Motor neuron (in vitro differentiated cells): ENCODE results near the gene RABGGTA. TPM values are rescaled to one million over a fixed set of nuclear protein-coding genes. Genes with fewer than 3 reads are reported as not detected.
A peak's percentile ranks its signal among the peaks of the same experiment; 100 is the strongest.

Experiments used
- ATAC-seq, 8 experiments: fragments of 200-7000 bp; cut with Tn5 transposase; replicated peaks in 6 of 8; 2 replicates each; pipeline ENCODE4 v1.8.0; 2021; ENCODE audit warnings: mild to moderate bottlenecking in 8 of 8, moderate library complexity in 8 of 8
- H3K27ac ChIP-seq, 2 donors: fragments of 250-450 bp; sonication (Bioruptor Pico); 2 replicates each; pipeline ENCODE4 v1.9.0; 2021; ENCODE audit warnings: antibody characterized with exemption in 2 of 2, mild to moderate bottlenecking in 2 of 2, moderate library complexity in 1 of 2
- H3K4me1 ChIP-seq, 2 donors: fragments of 250-450 bp; sonication (Bioruptor Pico); replicated peaks in 1 of 2; 2 replicates each; pipeline ENCODE4 v1.6.1; 2021; ENCODE audit warnings: antibody characterized with exemption in 2 of 2, mild to moderate bottlenecking in 2 of 2, moderate library complexity in 1 of 2
- H3K4me3 ChIP-seq, 5 donors: fragments of 250-450 bp; sonication (Bioruptor Pico); 2 replicates each; pipeline ENCODE4 v1.9.0; 2021; ENCODE audit warnings: antibody characterized with exemption in 5 of 5, mild to moderate bottlenecking in 5 of 5, moderate library complexity in 4 of 5
- WGBS, 10 experiments: fragments of 450-650 bp; shearing (Covaris generic); methylation state at CpG; one replicate each; pipeline ENCODE4 v1.0.0; 2022; 5-methylcytosine and 5-hydroxymethylcytosine counted together
- in situ Hi-C, 9 experiments: fragments of 400-800 bp; cut with MboI; loops; one replicate each; pipeline ENCODE4 v1.15.0; 2021; ENCODE audit warnings: low sequenced_read_pairs in 9 of 9, low pct_unique_long_range_greater_than_20kb in 2 of 9; ENCODE audit not compliant: unreplicated experiment in 9 of 9
- total RNA-seq, 8 experiments: library from RNA; unstranded; fragments of 300-600 nt; gene quantifications; 2 replicates each; pipeline versions ENCODE4 v1.2.3 to v1.2.4, GENCODE V29; 2022

RABGGTA gene
- total RNA-seq, 8 experiments from 2014 or later, result 13.3 to 28.0 (median 19.6) TPM

- in situ Hi-C loops, result loop anchor here in 1 of 9 experiments (10.0 kb wide), 1 partner anchor 52 kb away; the partner anchor contains the start of gene TINF2
- no peak overlapping the region for H3K4me3 ChIP-seq
- no peak overlapping the region for H3K27ac ChIP-seq
- WGBS, 10 experiments, result 17 to 80% (median 58%) methylated on average over 1 to 12 of the region's 12 CpGs; no CpG with 5 or more reads in 2 of the 10 experiments
- peak; percentile 42 to 82 (median 74) for ATAC-seq
- peaks cover 6 to 10% of the 10 kb centered on the region in 2 donors for H3K4me1 ChIP-seq
These were observed 25.2 kb upstream of the RABGGTA start for GRCh38 chr14:24296341-24297157.

GRCh38 chr14:24293525-24293924 is 22.1 kb upstream of the RABGGTA start:
- in situ Hi-C loops, result loop anchor here in 1 of 9 experiments (10.0 kb wide), 1 partner anchor 49 kb away; the partner anchor contains the start of gene TINF2

DNA sequence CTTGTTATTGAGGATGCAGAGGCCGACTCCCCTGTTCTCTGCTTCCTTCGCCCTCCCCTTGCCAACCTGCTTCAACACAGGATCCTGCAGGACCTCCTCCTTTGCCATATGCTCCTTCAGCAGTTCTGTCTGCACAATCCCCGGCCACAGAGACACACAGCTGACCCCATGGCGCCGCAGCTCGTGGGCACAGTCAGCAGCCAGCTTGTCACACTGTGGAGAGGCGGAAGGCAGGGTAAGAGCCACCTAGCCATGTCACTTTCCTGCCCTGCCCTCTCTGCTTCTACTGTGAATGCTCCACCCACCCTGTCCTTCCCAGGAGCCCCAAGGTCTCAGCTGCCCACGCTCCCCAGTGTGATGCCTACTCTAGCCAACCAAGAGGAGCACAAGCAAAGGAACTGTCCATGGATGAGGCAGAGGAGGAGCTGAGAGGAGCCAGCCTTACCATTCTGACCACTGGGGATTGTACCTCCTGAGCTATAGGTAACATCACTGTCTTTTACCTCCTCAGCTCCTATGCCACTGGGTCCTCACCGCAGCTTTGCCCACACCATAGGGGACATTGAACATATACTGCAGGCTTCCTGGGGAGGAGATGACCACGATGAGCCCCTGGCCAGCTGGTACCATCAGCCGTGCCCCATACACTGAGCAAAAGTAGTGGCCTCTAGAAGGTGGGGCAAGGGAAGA is 20.9 kb upstream of the RABGGTA start:
- Histone ChIP-seq H3K4me1 (peaks cover 3 to 6% of the 10 kb centered on the region in 2 donors), H3K4me3 (no peak overlapping the region), H3K27ac (no peak overlapping the region)
- 40 to 100% (median 92%) methylated on average over 1 to 3 of the region's 11 CpGs; no CpG with 5 or more reads in 2 of the 10 experiments for WGBS, 10 experiments
- ATAC-seq, result no peak
- in situ Hi-C loops, result loop anchor here in 1 of 9 experiments (10.0 kb wide), 1 partner anchor 47 kb away; the partner anchor contains the start of gene TINF2

More at GRCh38 chr14:24293525-24293924, 22.1 kb upstream of the RABGGTA start:
- no peak for ATAC-seq
- WGBS, 10 experiments, result 87 to 100% (median 100%) methylated on average over 1 to 2 of the region's 2 CpGs; no CpG with 5 or more reads in 1 of the 10 experiments
- Histone ChIP-seq H3K4me1 (peaks cover 3 to 6% of the 10 kb centered on the region in 2 donors), H3K4me3 (no peak overlapping the region), H3K27ac (no peak overlapping the region)

GRCh38 chr14:24291446-24292117 is 20.2 kb upstream of the RABGGTA start:
- Histone ChIP-seq H3K27ac (no peak overlapping the region), H3K4me3 (no peak overlapping the region), H3K4me1 (peaks cover under 1% of the 10 kb centered on the region in 2 donors)
- 60 to 100% (median 79%) methylated on average over 1 to 3 of the region's 3 CpGs; no CpG with 5 or more reads in 4 of the 10 experiments for WGBS, 10 experiments
- in situ Hi-C loops, result loop anchor here in 1 of 9 experiments (10.0 kb wide), 1 partner anchor 47 kb away; the partner anchor contains the start of gene TINF2
- ATAC-seq, result no peak

DNA sequence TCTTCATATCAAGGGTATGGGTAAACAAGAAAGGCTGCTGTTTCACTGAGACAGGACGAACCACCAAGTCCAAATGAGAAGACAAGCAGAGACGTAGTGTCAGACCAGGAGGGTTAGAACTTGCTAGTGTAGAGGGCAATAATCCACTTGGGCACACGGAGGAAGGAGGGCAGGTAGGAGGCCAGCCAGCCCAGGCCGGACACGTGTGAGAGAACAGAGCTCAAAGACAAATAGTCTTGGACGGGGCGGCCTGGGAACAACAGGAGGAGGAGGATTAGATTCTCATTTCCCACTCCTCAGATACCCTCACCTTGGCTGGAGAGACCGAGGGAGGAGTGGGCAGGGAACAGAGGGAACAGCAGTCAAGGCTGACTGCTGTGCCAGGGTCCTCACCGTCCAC is 19.3 kb upstream of the RABGGTA start:
- H3K4me1 ChIP-seq, result no peaks in the 10 kb centered on the region
- in situ Hi-C loops, result loop anchor here in 1 of 9 experiments (10.0 kb wide), 1 partner anchor 46 kb away; the partner anchor contains the start of gene TINF2
- no peak overlapping the region for H3K4me3 ChIP-seq
- WGBS, 10 experiments, result 17 to 83% (median 79%) methylated on average over 1 to 3 of the region's 9 CpGs; no CpG with 5 or more reads in 3 of the 10 experiments
- ATAC-seq, result no peak
- no peak overlapping the region for H3K27ac ChIP-seq

DNA sequence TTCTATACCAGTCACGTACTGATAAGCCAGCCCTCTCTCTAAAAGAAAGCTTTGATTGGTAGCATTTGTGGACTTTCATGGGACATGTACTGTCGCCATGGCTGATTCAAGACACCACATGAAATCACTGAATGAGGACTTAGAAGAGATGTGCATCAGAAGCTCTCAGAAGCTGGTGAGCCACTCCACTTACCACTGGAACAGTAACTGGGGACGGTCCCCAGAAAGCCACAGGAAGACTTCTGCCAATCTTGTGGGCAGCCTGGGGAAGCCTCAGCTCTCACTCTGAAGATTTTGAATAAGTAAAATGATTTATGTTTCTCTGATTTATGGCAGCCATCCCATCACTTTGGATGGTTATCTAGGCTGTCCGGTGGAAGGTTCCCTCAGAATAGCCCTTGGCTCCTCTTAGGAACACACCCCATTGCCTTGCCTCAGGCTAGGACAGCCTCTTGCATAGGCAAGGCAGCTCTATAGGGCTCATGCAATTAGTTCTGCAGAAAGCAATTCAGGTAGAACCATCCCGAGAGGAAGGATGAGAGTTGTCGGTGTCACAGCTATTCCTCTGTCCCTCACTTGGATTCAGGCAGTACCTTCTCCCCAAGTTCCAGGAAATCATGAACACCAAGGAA is 18.4 kb upstream of the RABGGTA start:
- peak in 3 of 8 experiments; percentile 31 to 85 (median 84) for ATAC-seq
- 50 to 100% (median 83%) methylated on average over 1 to 4 of the region's 6 CpGs; no CpG with 5 or more reads in 3 of the 10 experiments for WGBS, 10 experiments

GRCh38 chr14:24286996-24287395 is 15.6 kb upstream of the RABGGTA start:
- H3K4me3 ChIP-seq, result no peak overlapping the region
- ATAC-seq, result no peak
- no peak overlapping the region for H3K27ac ChIP-seq
- H3K4me1 ChIP-seq, result no peaks in the 10 kb centered on the region
- in situ Hi-C loops, result no loop called here
- 89 to 100% (median 100%) methylated on average over 1 to 5 of the region's 5 CpGs; no CpG with 5 or more reads in 7 of the 10 experiments for WGBS, 10 experiments

More for the DNA sequence above, 18.4 kb upstream of the RABGGTA start:
- Histone ChIP-seq H3K4me1 (no peaks in the 10 kb centered on the region), H3K27ac (no peak overlapping the region), H3K4me3 (no peak overlapping the region)
- in situ Hi-C loops, result loop anchor here in 1 of 9 experiments (10.0 kb wide), 1 partner anchor 45 kb away; the partner anchor contains the start of gene TINF2

DNA sequence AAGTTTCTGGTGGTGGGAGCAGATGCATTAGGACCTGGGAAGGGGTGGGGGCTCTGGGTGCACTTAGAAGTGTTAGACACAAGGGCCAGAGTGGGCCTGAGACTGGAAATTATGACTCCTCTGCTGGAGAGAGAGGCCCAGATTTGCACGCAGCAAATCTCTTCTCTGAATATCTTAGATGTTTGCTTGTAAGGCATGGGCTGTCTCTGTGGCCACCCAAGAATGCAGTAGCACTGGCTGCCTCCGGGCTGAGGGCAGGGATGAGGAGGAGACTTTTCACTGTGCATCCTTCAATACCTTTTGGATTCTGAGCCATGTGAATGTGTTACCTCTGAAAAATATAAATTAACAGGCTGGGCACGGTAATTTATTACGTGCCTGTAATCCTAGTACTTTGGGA is 14.0 kb upstream of the RABGGTA start:
- peak in 3 of 8 experiments; percentile 11 to 46 (median 14) for ATAC-seq
- in situ Hi-C loops, result no loop called here
- H3K27ac ChIP-seq, result no peak overlapping the region
- H3K4me1 ChIP-seq, result no peaks in the 10 kb centered on the region
- H3K4me3 ChIP-seq, result no peak overlapping the region
- 47 to 100% (median 85%) methylated on average over 1 to 3 of the region's 4 CpGs; no CpG with 5 or more reads in 3 of the 10 experiments for WGBS, 10 experiments

- WGBS, 10 experiments, result 61 to 100% (median 79%) methylated on average over 1 to 3 of the region's 11 CpGs; no CpG with 5 or more reads in 6 of the 10 experiments
- in situ Hi-C loops, result no loop called here
- Histone ChIP-seq H3K4me1 (no peaks in the 10 kb centered on the region), H3K27ac (no peak overlapping the region), H3K4me3 (no peak overlapping the region)
- ATAC-seq, result no peak
These were observed 13.2 kb upstream of the RABGGTA start for GRCh38 chr14:24284501-24285035.

DNA sequence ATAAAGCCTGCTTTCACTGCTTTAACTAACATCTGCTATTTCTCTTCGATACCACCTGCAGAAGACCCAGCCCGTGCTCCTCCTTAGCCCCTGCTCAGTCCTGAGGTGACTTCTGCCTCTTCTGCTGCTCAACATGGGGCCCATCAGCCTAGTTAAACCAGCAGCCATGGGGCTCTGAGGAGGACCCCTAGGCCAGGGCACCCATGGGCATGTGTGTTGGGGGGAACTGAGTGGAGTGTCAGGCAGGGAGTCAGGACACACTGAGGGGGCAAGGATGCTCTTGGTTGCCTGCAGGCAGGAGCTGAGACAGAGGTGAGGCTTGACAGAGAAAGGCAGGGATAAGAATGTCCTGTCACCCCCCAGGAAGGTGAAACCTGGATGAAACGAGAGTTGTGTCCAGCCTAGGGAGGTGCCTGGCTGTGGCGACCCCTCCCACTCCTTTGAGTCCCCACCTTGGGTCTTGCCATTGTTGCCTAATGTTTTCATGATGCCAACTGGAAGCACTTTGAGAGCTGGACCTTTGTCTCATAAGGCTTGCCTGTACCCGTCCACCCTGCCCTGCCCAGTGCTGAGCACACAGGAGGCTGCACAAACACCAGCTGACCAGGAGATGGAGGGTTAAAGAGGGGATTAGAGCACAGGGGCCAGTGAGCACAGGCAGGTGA is 12.5 kb upstream of the RABGGTA start:
- H3K4me3 ChIP-seq, result no peak overlapping the region
- in situ Hi-C loops, result no loop called here
- 40 to 94% (median 70%) methylated on average over 1 to 4 of the region's 5 CpGs; no CpG with 5 or more reads in 3 of the 10 experiments for WGBS, 10 experiments
- no peak overlapping the region for H3K27ac ChIP-seq
- H3K4me1 ChIP-seq, result no peaks in the 10 kb centered on the region
- ATAC-seq, result no peak

DNA sequence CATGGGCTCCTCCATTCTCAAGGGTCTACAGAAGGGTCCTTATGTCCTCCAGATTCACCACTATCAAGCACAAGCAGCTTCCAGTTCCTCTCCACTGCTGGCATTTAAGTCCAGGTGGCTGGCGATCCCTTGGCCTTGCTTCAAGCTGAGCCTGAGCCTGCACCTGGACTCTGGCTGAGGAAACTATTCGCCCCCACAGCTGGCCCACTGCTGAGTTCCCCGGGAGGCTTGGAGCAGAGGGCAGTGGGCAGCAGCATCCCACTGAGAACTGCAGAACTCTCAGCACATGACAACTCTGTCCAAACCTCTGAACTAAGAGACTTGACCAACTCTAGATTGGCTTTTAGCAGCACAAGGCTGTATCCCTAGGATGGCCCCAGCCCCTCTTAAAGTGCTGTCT is 11.3 kb upstream of the RABGGTA start:
- no peak overlapping the region for H3K4me3 ChIP-seq
- in situ Hi-C loops, result no loop called here
- H3K27ac ChIP-seq, result no peak overlapping the region
- H3K4me1 ChIP-seq, result no peaks in the 10 kb centered on the region
- WGBS, 10 experiments, result 20 to 83% (median 58%) methylated on average over 1 to 3 of the region's 3 CpGs; no CpG with 5 or more reads in 4 of the 10 experiments
- ATAC-seq, result no peak
